Measurements from ENCODE around the gene MSH4.
"Not testable (repeated sequence)": the region's sequence is repeated elsewhere in the genome, so short reads cannot be mapped to it uniquely, and the experiment has no call there.

The MSH4 gene

DNA sequence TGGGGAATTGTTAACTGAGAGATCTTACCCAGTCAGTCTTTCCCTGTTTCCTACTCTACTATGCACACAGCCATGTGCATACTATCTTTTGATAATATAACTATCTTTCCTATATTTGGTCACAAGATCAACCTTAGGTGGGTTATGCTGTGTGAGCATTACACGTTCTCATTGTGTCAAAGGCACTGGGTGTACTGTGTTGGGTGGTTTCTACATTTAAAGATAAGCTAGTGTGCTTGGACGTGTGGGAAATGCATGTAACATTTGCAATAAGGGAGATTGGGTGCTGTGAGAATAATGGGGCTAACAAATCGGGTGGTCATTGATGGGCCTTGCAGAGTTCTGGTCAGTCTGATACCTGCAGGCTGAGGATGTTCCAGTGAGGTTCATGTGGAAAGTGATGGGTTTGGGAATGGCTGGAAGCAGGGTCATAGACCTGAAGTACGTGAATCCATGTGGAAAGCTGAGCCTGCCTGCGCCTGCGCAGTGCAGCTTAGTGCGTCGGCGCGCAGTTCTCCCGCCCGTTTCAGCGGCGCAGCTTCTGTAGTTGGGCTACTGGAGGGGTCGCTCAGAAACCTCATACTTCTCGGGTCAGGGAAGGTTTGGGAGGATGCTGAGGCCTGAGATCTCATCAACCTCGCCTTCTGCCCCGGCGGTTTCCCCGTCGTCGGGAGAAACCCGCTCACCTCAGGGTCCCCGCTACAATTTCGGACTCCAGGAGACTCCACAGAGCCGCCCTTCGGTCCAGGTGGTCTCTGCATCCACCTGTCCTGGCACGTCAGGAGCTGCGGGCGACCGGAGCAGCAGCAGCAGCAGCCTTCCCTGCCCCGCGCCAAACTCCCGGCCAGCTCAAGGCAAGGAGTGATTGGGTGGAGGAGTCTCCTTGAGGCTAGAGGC lies at the start of gene MSH4:
MSH4 (plus strand) TSS at position 507 of the 897 bp plus-strand sequence; CDS start at position 611, 104 bp downstream.
- DNase-seq (ENCODE audit: low read depth in 2 of 2) = no peak

DNA sequence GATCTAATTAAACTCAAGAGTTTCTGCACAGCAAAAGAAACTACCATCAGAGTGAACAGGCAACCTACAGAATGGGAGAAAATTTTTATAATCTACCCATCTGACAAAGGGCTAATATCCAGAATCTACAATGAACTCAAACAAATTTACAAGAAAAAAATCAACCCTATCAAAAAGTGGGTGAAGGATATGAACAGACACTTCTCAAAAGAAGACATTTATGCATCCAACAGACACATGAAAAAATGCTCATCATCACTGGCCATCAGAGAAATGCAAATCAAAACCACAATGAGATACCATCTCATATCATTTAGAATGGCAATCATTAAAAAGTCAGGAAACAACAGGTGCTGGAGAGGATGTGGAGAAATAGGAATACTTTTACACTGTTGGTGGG lies 39.5 kb upstream of the MSH4 start:
- DNase-seq (ENCODE audit: low read depth in 2 of 2) = not testable (repeated sequence)

DNA sequence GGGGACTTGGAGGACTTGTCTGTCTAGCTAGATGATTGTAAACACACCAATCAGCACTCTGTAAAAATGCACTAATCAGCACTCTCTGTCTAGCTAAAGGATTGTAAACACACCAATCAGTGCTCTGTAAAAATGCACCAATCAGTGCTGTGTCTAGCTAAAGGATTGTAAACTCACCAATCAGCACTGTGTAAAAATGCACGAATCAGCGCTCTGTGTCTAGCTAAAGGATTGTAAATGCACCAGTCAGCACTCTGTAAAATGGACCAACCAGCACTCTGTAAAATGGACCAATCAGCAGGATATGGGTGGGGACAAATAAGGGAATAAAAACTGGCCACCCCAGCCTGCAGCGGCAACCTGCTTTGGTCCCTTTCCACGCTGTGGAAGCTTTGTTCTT lies 38.1 kb upstream of the MSH4 start:
- DNase-seq (ENCODE audit: low read depth in 2 of 2) = not testable (repeated sequence)

GRCh38 chr1:75764057-75764655 lies 32.5 kb upstream of the MSH4 start:
- DNase-seq (ENCODE audit: low read depth in 2 of 2) = no peak

DNA sequence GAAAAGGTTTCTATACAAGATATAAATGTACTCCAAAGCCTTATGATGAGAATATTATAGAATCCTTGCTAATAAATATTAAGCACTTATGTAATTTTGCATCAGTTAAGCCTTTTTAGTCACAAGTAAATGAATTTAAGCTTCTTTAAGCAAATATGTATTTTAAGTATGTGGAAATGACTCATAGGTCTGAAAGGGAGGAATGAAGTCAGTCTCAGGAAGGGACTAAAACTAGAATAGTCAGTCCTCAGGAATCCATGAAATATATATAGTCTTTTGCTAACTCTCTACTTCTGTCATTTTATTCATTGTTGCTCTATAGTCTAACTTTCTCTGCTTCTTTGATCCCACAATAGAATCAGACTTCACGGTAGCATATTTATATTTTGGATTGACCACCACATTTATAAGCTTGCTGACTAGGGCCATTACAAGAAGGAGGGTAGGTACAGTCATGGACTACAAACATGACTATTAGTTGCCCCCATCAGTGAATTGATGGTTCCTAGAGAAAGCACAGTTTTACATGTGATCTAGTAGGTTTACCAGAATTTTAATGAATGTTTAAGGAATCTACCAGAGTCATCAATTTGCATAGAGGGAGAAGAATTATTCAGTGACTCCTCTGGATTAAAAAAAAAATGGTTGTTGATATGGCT lies 30.9 kb upstream of the MSH4 start:
- no peak for DNase-seq (ENCODE audit: low read depth in 2 of 2)

DNA sequence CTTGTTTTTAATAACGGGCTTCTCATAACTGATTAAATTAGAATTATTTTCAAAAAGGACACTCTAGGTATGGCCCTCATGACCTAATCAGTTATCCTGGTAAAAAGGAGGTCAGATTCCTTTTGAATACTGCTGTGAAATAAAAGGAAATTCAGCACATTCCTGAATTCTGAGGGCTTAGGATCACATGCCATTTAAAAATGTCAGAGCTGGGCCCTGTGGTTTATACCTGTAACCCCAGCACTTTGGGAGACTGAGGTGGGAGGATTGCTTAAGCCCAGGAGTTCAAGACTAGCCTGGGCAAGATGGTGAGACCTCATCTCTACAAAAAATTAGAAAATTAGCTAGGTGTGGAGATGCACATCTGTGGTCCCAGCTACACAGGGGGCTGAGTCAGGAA lies 28.7 kb upstream of the MSH4 start:
- DNase-seq (ENCODE audit: low read depth in 2 of 2) = no peak

- DNase-seq (ENCODE audit: low read depth in 2 of 2) = no peak
These were observed 25.9 kb upstream of the MSH4 start for GRCh38 chr1:75770761-75771160.

- no peak for DNase-seq (ENCODE audit: low read depth in 2 of 2)
These were observed 24.7 kb upstream of the MSH4 start for GRCh38 chr1:75771978-75772377.

DNA sequence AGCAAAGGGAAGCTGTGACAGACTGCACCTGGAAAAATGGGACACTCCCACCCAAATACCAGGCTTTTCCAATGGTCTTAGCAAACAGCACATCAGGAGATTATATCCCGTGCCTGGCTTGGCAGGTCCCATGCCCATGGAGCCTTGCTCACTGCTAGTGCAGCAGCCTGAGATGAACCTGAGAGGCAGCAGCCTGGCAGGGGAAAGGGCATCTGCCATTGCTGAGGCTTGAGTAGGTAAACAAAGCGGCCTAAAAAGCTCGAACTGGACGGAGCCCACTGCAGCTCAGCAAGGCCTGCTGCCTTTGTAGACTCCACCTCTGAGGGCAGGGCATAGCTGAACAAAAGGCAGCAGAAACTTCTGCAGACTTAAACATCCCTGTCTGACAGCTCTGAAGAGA lies 18.9 kb upstream of the MSH4 start:
- DNase-seq (ENCODE audit: low read depth in 2 of 2) = not testable (repeated sequence)

DNA sequence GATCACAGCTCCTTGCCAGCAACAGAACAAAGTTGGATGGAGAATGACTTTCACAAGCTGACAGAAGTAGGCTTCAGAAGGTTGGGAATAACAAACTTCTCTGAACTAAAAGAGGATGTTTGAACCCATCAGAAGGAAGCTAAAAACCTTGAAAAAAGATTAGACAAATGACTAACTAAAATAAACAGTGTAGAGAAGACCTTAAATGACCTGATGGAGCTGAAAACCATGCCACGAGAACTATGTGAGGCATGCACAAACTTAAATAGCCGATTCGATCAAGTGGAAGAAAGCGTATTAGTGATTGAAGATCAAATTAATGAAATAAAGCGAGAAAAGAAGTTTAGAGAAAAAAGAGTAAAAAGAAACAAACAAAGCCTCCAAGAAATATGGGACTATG lies 18.0 kb upstream of the MSH4 start:
- DNase-seq (ENCODE audit: low read depth in 2 of 2) = not testable (repeated sequence)

DNA sequence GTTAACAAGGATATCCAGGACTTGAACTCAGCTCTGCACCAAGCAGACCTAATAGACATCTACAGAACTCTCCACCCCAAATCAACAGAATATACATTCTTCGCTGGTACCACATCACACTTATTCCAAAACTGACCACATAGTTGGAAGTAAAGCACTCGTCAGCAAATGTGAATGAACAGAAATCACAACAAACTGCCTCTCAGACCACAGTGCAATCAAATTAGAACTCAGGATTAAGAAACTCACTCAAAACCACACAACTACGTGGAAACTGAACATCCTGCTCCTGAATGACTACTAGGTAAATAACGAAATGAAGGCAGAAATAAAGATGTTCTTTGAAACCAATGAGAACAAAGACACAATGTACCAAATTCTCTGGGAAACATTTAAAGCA lies 16.5 kb upstream of the MSH4 start:
- not testable (repeated sequence) for DNase-seq (ENCODE audit: low read depth in 2 of 2)

GRCh38 chr1:75783920-75784319 lies 12.8 kb upstream of the MSH4 start:
- DNase-seq (ENCODE audit: low read depth in 2 of 2) = not testable (repeated sequence)

DNA sequence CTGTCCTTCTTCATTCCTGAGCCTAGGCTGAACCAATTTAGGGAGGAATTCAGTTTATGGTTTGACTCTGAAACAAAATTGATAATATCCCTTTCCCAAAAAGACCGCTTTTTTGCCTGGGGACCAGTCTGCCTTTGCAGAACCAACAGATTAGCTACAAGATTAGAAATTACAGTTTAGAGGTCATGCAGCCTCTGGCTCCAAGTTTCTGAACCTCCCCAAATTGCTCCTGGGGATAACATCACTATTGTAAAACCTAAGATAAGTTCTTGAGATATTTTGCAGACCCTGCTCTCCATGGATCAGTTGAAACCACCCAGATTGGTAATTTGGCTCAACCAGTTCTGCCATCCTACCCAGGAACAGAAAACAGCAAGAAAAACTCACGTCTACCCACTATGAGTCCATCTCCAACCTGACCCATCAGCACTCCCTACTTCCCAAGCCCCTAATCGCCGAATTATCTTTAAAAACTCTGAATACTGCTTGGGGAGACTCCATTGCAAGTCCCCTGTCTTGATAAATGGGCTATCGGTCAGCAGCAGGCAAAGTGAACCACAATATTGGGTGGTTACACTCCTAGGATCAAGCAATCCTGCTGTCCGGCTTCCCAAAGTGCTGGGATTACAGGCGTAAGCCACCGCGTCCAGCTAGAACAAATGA lies 11.2 kb upstream of the MSH4 start:
- DNase-seq (ENCODE audit: low read depth in 2 of 2) = no peak

GRCh38 chr1:75785983-75786853 lies 10.5 kb upstream of the MSH4 start, which contains the start of gene RABGGTB:
Gene RABGGTB (plus strand): TSS chr1:75786256. CDS start chr1:75786272, 16 bp downstream.
- peak; percentile 88 to 90 for DNase-seq (ENCODE audit: low read depth in 2 of 2)

GRCh38 chr1:75786901-75787493 lies 9.7 kb upstream of the MSH4 start:
- no peak for DNase-seq (ENCODE audit: low read depth in 2 of 2)

- no peak for DNase-seq (ENCODE audit: low read depth in 2 of 2)
These were observed 9.2 kb upstream of the MSH4 start for GRCh38 chr1:75787524-75787923.

- DNase-seq (ENCODE audit: low read depth in 2 of 2) = no peak
These were observed 6.7 kb upstream of the MSH4 start for GRCh38 chr1:75789988-75790387.

- DNase-seq (ENCODE audit: low read depth in 2 of 2) = no peak
These were observed 5.7 kb upstream of the MSH4 start for GRCh38 chr1:75791022-75791421.

DNA sequence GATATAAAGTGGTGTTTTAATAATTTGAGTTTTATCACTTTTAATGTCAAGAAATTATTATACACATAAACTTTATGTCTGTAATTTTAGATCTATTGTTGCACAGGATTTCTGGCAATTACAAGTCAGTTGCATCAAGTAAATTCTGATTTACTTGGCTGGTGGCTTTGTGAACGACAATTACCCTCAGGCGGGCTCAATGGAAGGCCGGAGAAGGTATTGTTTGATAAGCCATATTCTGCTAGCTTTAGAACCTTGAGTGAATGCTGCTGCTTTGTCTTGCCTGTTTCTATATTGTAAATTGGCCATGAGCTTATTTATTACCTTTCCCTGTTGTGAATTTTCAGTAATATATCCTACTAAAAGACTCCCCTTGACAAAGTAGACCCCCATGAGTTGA lies 4.6 kb upstream of the MSH4 start:
- no peak for DNase-seq (ENCODE audit: low read depth in 2 of 2)

- DNase-seq (ENCODE audit: low read depth in 2 of 2) = no peak
These were observed 2.3 kb upstream of the MSH4 start for GRCh38 chr1:75794382-75794781.
